Activated CD4-positive, CD25-positive, alpha-beta regulatory T cell treated with anti-CD3 and anti-CD28 coated beads, Interleukin-2, amount 50 U/mL, for 72 hours (primary cell): Measurements from ENCODE around the gene HVCN1.
A peak's percentile ranks its signal among the peaks of the same experiment; 100 is the strongest.
"Not testable (repeated sequence)": the region's sequence is repeated elsewhere in the genome, so short reads cannot be mapped to it uniquely, and the experiment has no call there.

Experiments
- DNase-seq: peaks from one replicate; pipeline ENCODE4 v3.0.0; 2021

HVCN1 gene

GRCh38 chr12:110688446-110689280, at the start of gene HVCN1:
Gene HVCN1 (minus strand): TSS chr12:110689115. CDS start chr12:110683245, 5,870 bp downstream.
- DNase-seq, result peak; percentile 39

- no peak for DNase-seq
Observed at GRCh38 chr12:110737532-110737931, 48.6 kb upstream of the HVCN1 start.

GRCh38 chr12:110737016-110737415, 48.1 kb upstream of the HVCN1 start:
- not testable (repeated sequence) for DNase-seq

- DNase-seq, result no peak
Observed at GRCh38 chr12:110733900-110734299, 45.0 kb upstream of the HVCN1 start.

- DNase-seq, result no peak
Observed at GRCh38 chr12:110733089-110733715, 44.3 kb upstream of the HVCN1 start.

- no peak for DNase-seq
Observed at GRCh38 chr12:110732572-110732971, 43.7 kb upstream of the HVCN1 start.

GRCh38 chr12:110731479-110731878, 42.6 kb upstream of the HVCN1 start:
- no peak for DNase-seq

- no peak for DNase-seq
Observed at GRCh38 chr12:110728628-110729027, 39.7 kb upstream of the HVCN1 start.

- no peak for DNase-seq
Observed at GRCh38 chr12:110726708-110727369, 37.9 kb upstream of the HVCN1 start.

- DNase-seq, result no peak
Observed at GRCh38 chr12:110726028-110726427, 37.1 kb upstream of the HVCN1 start.

- no peak for DNase-seq
Observed at GRCh38 chr12:110725267-110725666, 36.4 kb upstream of the HVCN1 start.

GRCh38 chr12:110722892-110723291, 34.0 kb upstream of the HVCN1 start:
- not testable (repeated sequence) for DNase-seq

- DNase-seq, result no peak
Observed at GRCh38 chr12:110721570-110721969, 32.7 kb upstream of the HVCN1 start.

- no peak for DNase-seq
Observed at GRCh38 chr12:110720516-110720915, 31.6 kb upstream of the HVCN1 start.

GRCh38 chr12:110718222-110718908, 29.4 kb upstream of the HVCN1 start:
- no peak for DNase-seq

- no peak for DNase-seq
Observed at GRCh38 chr12:110717037-110717436, 28.1 kb upstream of the HVCN1 start.

- no peak for DNase-seq
Observed at GRCh38 chr12:110708917-110709316, 20.0 kb upstream of the HVCN1 start.

- no peak for DNase-seq
Observed at GRCh38 chr12:110705309-110705708, 16.4 kb upstream of the HVCN1 start.

- no peak for DNase-seq
Observed at GRCh38 chr12:110704750-110705149, 15.8 kb upstream of the HVCN1 start.

- no peak for DNase-seq
Observed at GRCh38 chr12:110704231-110704630, 15.3 kb upstream of the HVCN1 start.

GRCh38 chr12:110702081-110702480, 13.2 kb upstream of the HVCN1 start:
- no peak for DNase-seq

- DNase-seq, result no peak
Observed at GRCh38 chr12:110699591-110700445, 10.9 kb upstream of the HVCN1 start.
